Panc1 (cell line): ENCODE data around the gene AGBL1.

Source experiments
- CTCF ChIP-seq: fragments of 450-650 bp; IDR thresholded peaks from 2 replicates; pipeline ENCODE4 v1.5.1; 2017; ENCODE audit warnings: mild to moderate bottlenecking
- POLR2AphosphoS5 ChIP-seq: IDR thresholded peaks from 2 replicates; pipeline ENCODE4 v1.6.1; 2012; ENCODE audit warnings: mild to moderate bottlenecking, low read depth, low read length, moderate library complexity

DNA sequence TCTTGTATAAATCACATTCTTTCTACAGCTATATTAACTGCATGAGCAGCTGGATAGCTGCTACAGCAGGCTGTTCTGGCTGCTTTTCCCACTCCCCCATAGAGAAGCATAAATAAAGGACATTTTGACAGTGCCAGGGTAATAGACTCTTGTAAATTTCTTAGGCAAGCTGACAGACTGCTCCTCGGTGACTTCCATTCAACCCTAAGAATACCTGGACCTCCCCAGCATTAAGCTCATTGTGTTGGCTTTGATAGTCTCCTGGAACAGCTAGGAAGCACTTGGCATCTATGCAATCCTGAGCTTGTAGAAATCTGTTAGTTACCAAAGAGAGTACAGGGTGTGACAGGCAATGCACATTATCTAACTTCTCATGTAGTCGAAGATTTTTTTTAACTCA lies 475.4 kb downstream of the AGBL1 start:
- TF ChIP-seq CTCF: no peak
- TF ChIP-seq POLR2AphosphoS5: no peak
